Nephron progenitor cell (in vitro differentiated cells): ENCODE results near the gene IMP3.
"Not testable (repeated sequence)": the region's sequence is repeated elsewhere in the genome, so short reads cannot be mapped to it uniquely, and the experiment has no call there.

Experiments used
- DNase-seq: peaks from one replicate; pipeline ENCODE4 v3.0.0; 2021
- H3K27ac Mint-ChIP-seq: 2 replicates; pipeline ENCODE4 v1.8.0; 2021; ENCODE audit warnings: mild to moderate bottlenecking, moderate library complexity, mixed read lengths
- H3K27me3 Mint-ChIP-seq: 2 replicates; pipeline ENCODE4 v1.8.0; 2021; ENCODE audit warnings: mild to moderate bottlenecking, low read depth, mixed read lengths; ENCODE audit not compliant: poor library complexity
- H3K36me3 Mint-ChIP-seq: 2 replicates; pipeline ENCODE4 v1.8.0; 2021; ENCODE audit warnings: low read depth, mixed read lengths
- H3K4me1 Mint-ChIP-seq: 2 replicates; pipeline ENCODE4 v1.8.0; 2021; ENCODE audit warnings: mixed read lengths
- H3K4me3 Mint-ChIP-seq: 2 replicates; pipeline ENCODE4 v1.8.0; 2021; ENCODE audit warnings: mild to moderate bottlenecking, moderate library complexity, mixed read lengths
- H3K9me3 Mint-ChIP-seq: 2 replicates; pipeline ENCODE4 v1.8.0; 2021; ENCODE audit warnings: mild to moderate bottlenecking, moderate library complexity, mixed read lengths
- CTCF ChIP-seq: fragments of 200-600 bp; sonication (generic); IDR thresholded peaks from 2 replicates; pipeline ENCODE4 v1.5.0; 2021; ENCODE audit warnings: antibody characterized with exemption

Gene IMP3

DNA sequence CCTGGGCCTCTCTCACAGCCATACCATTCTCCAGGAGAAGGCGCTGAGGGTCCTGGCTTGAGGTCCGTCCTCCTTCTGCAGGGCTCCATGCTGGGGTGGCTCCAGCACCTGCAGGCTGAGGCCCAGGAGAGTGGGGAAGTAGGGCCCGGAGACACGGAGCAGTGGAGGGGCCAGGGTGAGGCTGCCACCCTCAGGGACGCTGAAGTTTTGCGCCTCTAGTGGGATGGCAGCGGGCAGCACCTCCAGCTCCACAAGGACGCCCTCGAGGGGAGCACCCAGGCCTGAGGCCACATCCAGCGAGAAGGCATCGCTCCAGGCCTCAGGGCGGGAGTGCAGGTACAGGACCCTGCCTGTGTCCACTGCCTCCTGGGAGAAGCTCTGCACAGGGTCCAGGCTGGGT lies 45.2 kb upstream of the IMP3 start:
- DNase-seq = no peak
- Mint-ChIP-seq H3K9me3 (no peaks in the 10 kb centered on the region), H3K4me3 (no peak overlapping the region), H3K27me3 (no peaks in the 10 kb centered on the region), H3K36me3 (peaks cover 8% of the 10 kb centered on the region), H3K4me1 (peaks cover 11% of the 10 kb centered on the region), H3K27ac (no peak overlapping the region)
- no peak for TF ChIP-seq CTCF

DNA sequence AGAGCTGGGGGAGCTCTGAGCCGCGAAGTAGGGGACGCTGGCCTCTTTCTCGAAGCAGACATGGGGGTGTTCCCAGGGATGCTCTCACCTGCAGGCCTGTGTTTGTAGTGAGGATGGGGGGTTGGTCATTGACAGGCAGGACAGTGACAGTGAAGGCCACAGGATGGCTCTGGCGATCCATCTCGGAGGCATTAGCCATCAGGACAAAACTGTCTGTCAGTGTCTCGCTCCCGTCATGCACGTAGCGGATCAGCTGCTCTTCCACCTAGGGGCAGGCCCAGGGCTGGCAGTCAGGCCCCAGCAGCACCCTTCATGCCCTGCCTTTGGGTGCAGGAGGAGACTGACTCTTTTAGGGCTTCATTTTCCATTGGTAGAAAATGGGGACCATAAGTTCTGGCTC lies 44.6 kb upstream of the IMP3 start:
- no peak for DNase-seq
- no peak overlapping the region for H3K27ac Mint-ChIP-seq
- no peak for TF ChIP-seq CTCF
- H3K36me3 Mint-ChIP-seq = peaks cover 8% of the 10 kb centered on the region
- no peaks in the 10 kb centered on the region for H3K9me3 Mint-ChIP-seq
- H3K4me1 Mint-ChIP-seq = peaks cover 12% of the 10 kb centered on the region
- H3K27me3 Mint-ChIP-seq = no peaks in the 10 kb centered on the region
- H3K4me3 Mint-ChIP-seq = no peak overlapping the region

DNA sequence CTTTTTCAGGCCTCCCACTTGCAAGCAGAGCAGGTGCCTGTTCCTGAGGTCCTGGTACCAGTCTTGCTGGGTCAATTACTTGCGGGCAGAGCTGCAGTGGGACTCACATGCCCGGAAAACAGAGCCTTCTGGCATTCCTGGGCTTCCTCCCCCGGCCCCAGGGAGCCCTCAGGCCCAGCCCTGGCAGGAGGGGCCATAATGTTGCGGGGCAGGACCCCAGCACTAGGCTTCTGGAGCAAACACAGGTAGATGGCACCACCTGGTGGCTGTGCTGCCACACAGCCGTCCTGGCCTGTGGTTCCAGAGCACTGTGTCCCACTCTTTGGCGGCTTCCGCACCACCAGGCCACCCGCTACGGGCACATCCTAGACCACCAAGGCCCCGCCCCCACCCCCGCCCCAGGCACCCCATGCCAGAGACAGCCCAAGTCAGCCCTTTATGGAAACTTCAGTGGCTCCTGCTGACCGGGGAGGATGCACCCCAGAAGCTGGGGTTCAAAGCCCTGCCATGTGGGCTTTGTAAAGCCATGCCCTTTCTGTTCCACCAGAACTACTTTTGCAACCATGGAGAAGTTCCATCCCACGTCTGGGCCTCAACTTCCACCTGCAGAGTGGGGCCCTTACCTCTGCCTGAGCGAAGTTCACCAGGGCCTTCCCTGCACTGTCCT lies 43.8 kb upstream of the IMP3 start:
- H3K27ac Mint-ChIP-seq, H3K27me3 Mint-ChIP-seq, H3K9me3 Mint-ChIP-seq, H3K4me3 Mint-ChIP-seq: not testable (repeated sequence)
- Mint-ChIP-seq H3K36me3 (peaks cover 12% of the 10 kb centered on the region), H3K4me1 (peaks cover 12% of the 10 kb centered on the region)
- TF ChIP-seq CTCF = peak; percentile 80
- DNase-seq = peak; percentile 88

DNA sequence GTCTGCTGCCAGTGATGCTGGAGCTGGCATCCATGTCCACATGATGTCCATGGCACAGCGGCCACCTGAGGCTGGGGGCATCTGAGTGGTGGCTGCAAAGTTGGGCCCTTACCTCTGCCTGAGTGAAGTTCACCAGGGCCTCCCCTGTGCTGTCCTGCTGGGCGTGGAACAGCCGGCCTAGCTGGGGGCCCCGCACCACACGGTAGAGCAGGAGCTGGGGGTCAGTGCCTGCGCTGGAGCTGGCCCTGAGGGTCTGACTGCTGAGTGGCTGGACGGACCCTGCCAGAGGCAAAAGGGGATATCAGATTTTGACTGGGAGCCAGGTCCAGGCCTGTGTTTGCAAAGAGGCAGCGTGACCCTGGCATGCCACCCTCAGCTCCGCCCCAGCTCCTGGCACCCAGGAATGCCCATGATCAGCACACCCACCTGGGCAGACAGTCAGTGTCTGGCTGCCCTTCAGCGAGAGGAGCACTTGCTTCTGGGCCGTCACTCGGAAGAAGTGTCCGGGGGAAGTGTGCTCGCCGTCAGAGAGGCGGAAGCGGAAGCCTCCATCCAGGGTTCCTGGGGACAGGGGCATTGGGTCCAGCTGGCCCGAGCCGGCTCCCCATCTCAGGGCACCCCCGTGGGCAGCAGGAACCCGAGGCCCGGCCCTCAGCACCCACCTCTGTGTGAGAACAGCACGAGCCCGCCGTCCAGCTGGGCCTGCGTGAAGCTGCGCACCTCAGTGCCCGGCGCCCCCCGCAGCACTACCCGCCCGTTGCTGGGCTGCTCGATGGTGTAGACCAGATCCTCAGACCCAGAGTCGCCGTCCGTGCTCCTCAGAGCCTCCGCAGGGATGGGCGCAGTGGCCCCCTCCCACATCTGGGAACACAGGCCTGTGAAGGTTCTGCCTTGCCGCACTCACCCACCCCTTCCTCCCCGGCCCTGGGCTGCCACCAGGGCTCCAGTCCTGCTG lies 42.4 kb upstream of the IMP3 start:
- H3K27ac Mint-ChIP-seq = no peak overlapping the region
- peaks cover 12% of the 10 kb centered on the region for H3K4me1 Mint-ChIP-seq
- no peak for TF ChIP-seq CTCF
- H3K9me3 Mint-ChIP-seq = no peaks in the 10 kb centered on the region
- H3K4me3 Mint-ChIP-seq = no peak overlapping the region
- no peaks in the 10 kb centered on the region for H3K27me3 Mint-ChIP-seq
- H3K36me3 Mint-ChIP-seq = peaks cover 7% of the 10 kb centered on the region
- no peak for DNase-seq

DNA sequence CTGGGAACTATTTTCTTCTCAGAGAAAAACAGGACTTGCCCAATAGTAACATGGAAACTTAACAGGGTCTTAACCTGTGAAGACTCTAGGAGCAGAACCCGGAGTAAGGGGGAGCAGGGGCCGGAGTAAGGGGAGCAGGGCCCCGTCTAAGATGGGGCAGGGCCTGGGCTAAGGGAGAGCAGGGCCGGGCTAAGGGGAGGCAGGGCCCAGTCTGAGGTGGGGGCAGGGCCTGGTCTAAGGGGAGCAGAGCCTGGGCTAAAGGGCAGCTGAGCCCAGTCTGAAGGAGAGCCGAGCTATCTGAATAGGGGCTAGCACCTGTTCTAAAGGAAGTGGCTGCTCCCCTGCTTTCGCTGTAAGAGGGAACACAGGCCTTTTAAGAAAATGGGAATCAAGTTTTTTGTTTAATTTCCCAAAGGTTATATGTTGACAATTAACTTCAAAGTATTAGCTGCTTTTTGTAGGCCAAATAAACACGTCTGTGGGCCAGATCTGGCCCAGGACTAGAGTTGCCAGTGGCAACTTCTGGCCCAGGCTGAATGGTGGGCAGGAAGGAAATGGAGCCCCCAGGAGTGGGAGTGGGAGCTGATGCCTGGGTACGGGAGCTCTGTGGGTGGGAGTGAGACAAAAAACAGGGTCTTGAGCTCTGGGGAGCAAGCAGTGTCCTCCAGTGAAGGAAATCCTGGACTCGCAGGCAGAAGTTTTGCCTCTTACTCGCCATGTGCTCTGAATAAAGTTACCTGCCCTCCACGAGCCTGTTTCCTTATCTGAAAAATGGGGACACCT lies 40.2 kb upstream of the IMP3 start:
- H3K27ac Mint-ChIP-seq = peak overlapping the region; percentile 45
- peaks cover 7% of the 10 kb centered on the region for H3K36me3 Mint-ChIP-seq
- no peak for TF ChIP-seq CTCF
- no peaks in the 10 kb centered on the region for H3K9me3 Mint-ChIP-seq
- peaks cover 15% of the 10 kb centered on the region for H3K4me1 Mint-ChIP-seq
- DNase-seq = no peak
- H3K27me3 Mint-ChIP-seq = no peaks in the 10 kb centered on the region
- H3K4me3 Mint-ChIP-seq = no peak overlapping the region

- H3K4me1 Mint-ChIP-seq = peaks cover 25% of the 10 kb centered on the region
- not testable (repeated sequence) for H3K36me3 Mint-ChIP-seq, H3K9me3 Mint-ChIP-seq, H3K27ac Mint-ChIP-seq, H3K27me3 Mint-ChIP-seq, H3K4me3 Mint-ChIP-seq, DNase-seq
Measured at GRCh38 chr15:75678324-75678690, 38.3 kb upstream of the IMP3 start.
